Transverse colon (tissue), 4 donors: ENCODE measurements around the gene GPBAR1. TPM values are rescaled to one million over a fixed set of nuclear protein-coding genes. Genes with fewer than 3 reads are reported as not detected.

ENCODE experiments used
- DNase-seq: peaks from one replicate; pipeline ENCODE4 v3.0.0-alpha.2; 2019
- H3K27ac ChIP-seq, 4 donors: fragments of 200-600 bp; sonication (generic); 2 replicates each; pipeline ENCODE4 v1.5.1; 2016 to 2018; ENCODE audit warnings: inconsistent platforms in 4 of 4
- H3K27me3 ChIP-seq: fragments of 200-600 bp; sonication (generic); 2 replicates; pipeline ENCODE4 v1.5.1; 2017; ENCODE audit warnings: inconsistent platforms
- H3K36me3 ChIP-seq, 4 donors: fragments of 200-600 bp; sonication (generic); 2 replicates each; pipeline ENCODE4 v1.5.1; 2017 to 2019; ENCODE audit warnings: inconsistent platforms in 4 of 4
- H3K4me1 ChIP-seq, 4 donors: fragments of 200-600 bp; sonication (generic); 2 replicates each; pipeline ENCODE4 v1.5.1; 2017 to 2020; ENCODE audit warnings: inconsistent platforms in 4 of 4
- H3K4me3 ChIP-seq, 4 donors: fragments of 200-600 bp; sonication (generic); 1 replicate in 1 of 4; 2 replicates in 3 of 4; pipeline versions ENCODE4 v1.5.1 to v1.6.1; 2017 to 2019; ENCODE audit warnings: inconsistent platforms in 4 of 4
- H3K9me3 ChIP-seq, 2 donors: fragments of 200-600 bp; sonication (generic); 2 replicates each; pipeline ENCODE4 v1.5.1; 2017 to 2019; ENCODE audit warnings: inconsistent platforms in 2 of 2
- CTCF ChIP-seq, 5 experiments: fragments of 200-600 bp in 3 of 5; fragments of 450-650 bp in 2 of 5; sonication (generic) in 3 of 5; IDR thresholded peaks; 1 replicate in 2 of 5; 2 replicates in 3 of 5; pipeline ENCODE4 v1.5.1; 2016 to 2017; ENCODE audit warnings: antibody characterized with exemption in 5 of 5, inconsistent platforms in 3 of 5, mild to moderate bottlenecking in 2 of 5, moderate library complexity in 1 of 5
- EP300 ChIP-seq: sonication (generic); formaldehyde crosslinking; IDR thresholded peaks from one replicate; pipeline ENCODE4 v1.6.1; 2017; ENCODE audit warnings: antibody characterized with exemption, low read depth
- POLR2A ChIP-seq: fragments of 450-650 bp; IDR thresholded peaks from one replicate; pipeline ENCODE4 v1.6.1; 2016; ENCODE audit warnings: antibody characterized with exemption, mild to moderate bottlenecking, moderate library complexity
- POLR2AphosphoS5 ChIP-seq, 3 donors: sonication (generic); formaldehyde crosslinking; IDR thresholded peaks; one replicate each; pipeline ENCODE4 v1.6.1; 2016; ENCODE audit warnings: antibody characterized with exemption in 3 of 3
- WGBS, 2 donors: methylation state at CpG; one replicate each; pipeline ENCODE4 v1.1.5; 2018; ENCODE audit warnings: low coverage in 1 of 2; 5-methylcytosine and 5-hydroxymethylcytosine counted together
- in situ Hi-C, 4 donors: fragments of 200-750 bp; cut with MboI; loops; one replicate each; pipeline versions ENCODE4 v1.15.0 to v1.15.1; 2017; ENCODE audit warnings: low sequenced_read_pairs in 3 of 4, low pct_ligation_motif_present in 1 of 4, low pct_unique_long_range_greater_than_20kb in 1 of 4
- intact Hi-C: fragments of 100-400 bp; cut with DNase I; formaldehyde crosslinking; loops from one replicate; pipeline ENCODE4 v1.15.1; 2023; ENCODE audit warnings: low total_unique reads
- total RNA-seq, 4 donors: library from RNA; depleted of rRNA; stranded (reverse); fragments of >200 nt; gene quantifications; one replicate each; pipeline ENCODE4 v1.1.0, GENCODE V29; 2016

The GPBAR1 gene
- total RNA-seq, 4 donors from 2014 or later, result 2.5 to 3.0 TPM; not detected in 2

GRCh38 chr2:218259099-218259961 is 1.5 kb upstream of the GPBAR1 start:
- H3K4me1 ChIP-seq, result peaks cover 55 to 61% (median 59%) of the 10 kb centered on the region in 4 donors
- peak; percentile 54 for DNase-seq
- H3K9me3 ChIP-seq, result no peaks in the 10 kb centered on the region
- peaks cover 0 to 12% (median 5%) of the 10 kb centered on the region in 4 donors for H3K36me3 ChIP-seq
- peak; percentile 78 for TF ChIP-seq EP300
- TF ChIP-seq POLR2AphosphoS5 (IDR thresholded peaks at IDR 0.05), result peak; percentile 87 to 95 (median 89)
- TF ChIP-seq POLR2A, result no peak
- H3K4me3 ChIP-seq, result no peak overlapping the region
- intact Hi-C loops (loop anchor here (5.0 kb wide), 1 partner anchor 72 kb away; no protein-coding TSS in a partner anchor), in situ Hi-C loops (loop anchor here in 1 of 4 donors (5.0 kb wide), 1 partner anchor 67 kb away; no protein-coding TSS in a partner anchor)
- 56 to 64% methylated on average over 7 to 15 of the region's 15 CpGs for WGBS, 2 donors
- H3K27ac ChIP-seq, result peak overlapping the region; percentile 83 to 90 (median 86)
- no peaks in the 10 kb centered on the region for H3K27me3 ChIP-seq

- in situ Hi-C loops (no loop called here), intact Hi-C loops (no loop called here)
- Histone ChIP-seq H3K4me3 (no peak overlapping the region), H3K27ac (peak overlapping the region; percentile 83 to 90 (median 86)), H3K27me3 (no peaks in the 10 kb centered on the region), H3K9me3 (no peaks in the 10 kb centered on the region), H3K4me1 (peaks cover 61 to 70% (median 67%) of the 10 kb centered on the region in 4 donors), H3K36me3 (peaks cover 0 to 5% (median 2%) of the 10 kb centered on the region in 4 donors)
- TF ChIP-seq EP300 (no peak), POLR2AphosphoS5 (IDR thresholded peaks at IDR 0.05) (no peak), POLR2A (no peak), CTCF (IDR thresholded peaks at IDR 0.05) (no peak)
- no peak for DNase-seq
- WGBS, 2 donors, result 92% methylated on average over 5 of the region's 5 CpGs; no CpG with 5 or more reads in 1 of the 2 donors
These were observed 649 bp upstream of the GPBAR1 start for GRCh38 chr2:218260166-218260565.

- no peak overlapping the region for H3K4me3 ChIP-seq
- WGBS, 2 donors, result 55% methylated on average over 8 of the region's 8 CpGs; no CpG with 5 or more reads in 1 of the 2 donors
- no peaks in the 10 kb centered on the region for H3K9me3 ChIP-seq
- peak overlapping the region; percentile 83 to 90 (median 86) for H3K27ac ChIP-seq
- TF ChIP-seq EP300 (no peak), POLR2A (no peak), CTCF (IDR thresholded peaks at IDR 0.05) (no peak), POLR2AphosphoS5 (IDR thresholded peaks at IDR 0.05) (no peak)
- in situ Hi-C loops, result no loop called here
- H3K4me1 ChIP-seq, result peaks cover 64 to 77% (median 74%) of the 10 kb centered on the region in 4 donors
- H3K36me3 ChIP-seq, result peaks cover 0 to 14% (median 5%) of the 10 kb centered on the region in 4 donors
- intact Hi-C loops, result no loop called here
- no peaks in the 10 kb centered on the region for H3K27me3 ChIP-seq
- DNase-seq, result no peak
These were observed 815 bp downstream of the GPBAR1 start for GRCh38 chr2:218261423-218262236.

GRCh38 chr2:218262237-218262600 is 1.4 kb downstream of the GPBAR1 start:
- H3K4me1 ChIP-seq, result peaks cover 64 to 77% (median 74%) of the 10 kb centered on the region in 4 donors
- TF ChIP-seq EP300, result no peak
- TF ChIP-seq POLR2A, result no peak
- TF ChIP-seq CTCF (IDR thresholded peaks at IDR 0.05), result no peak
- no peak for TF ChIP-seq POLR2AphosphoS5 (IDR thresholded peaks at IDR 0.05)
- H3K4me3 ChIP-seq, result no peak overlapping the region
- H3K27me3 ChIP-seq, result no peaks in the 10 kb centered on the region
- no peak for DNase-seq
- H3K9me3 ChIP-seq, result no peaks in the 10 kb centered on the region
- peak overlapping the region; percentile 83 to 90 (median 86) for H3K27ac ChIP-seq
- WGBS, 2 donors, result 73 to 86% methylated on average over 2 to 6 of the region's 6 CpGs
- H3K36me3 ChIP-seq, result peaks cover 0 to 16% (median 8%) of the 10 kb centered on the region in 4 donors
- in situ Hi-C loops (no loop called here), intact Hi-C loops (no loop called here)
